Body of pancreas (tissue), 4 donors: Measurements from ENCODE around the gene CARHSP1.

ENCODE experiments used
- CTCF ChIP-seq, 7 experiments: fragments of 450-650 bp in 4 of 7; fragments of 200-600 bp in 3 of 7; sonication (generic) in 3 of 7; IDR thresholded peaks; one replicate each; pipeline ENCODE4 v1.5.1; 2016 to 2019; ENCODE audit warnings: antibody characterized with exemption in 7 of 7
- POLR2A ChIP-seq, 3 donors: fragments of 450-650 bp; IDR thresholded peaks; one replicate each; pipeline ENCODE4 v1.6.1; 2016; ENCODE audit warnings: antibody characterized with exemption in 3 of 3, mild to moderate bottlenecking in 2 of 3

GRCh38 chr16:8905168-8905762, 36.5 kb upstream of the CARHSP1 start:
- TF ChIP-seq CTCF (IDR thresholded peaks at IDR 0.05), result peak in 4 of 7 experiments; percentile 13 to 48 (median 40)
- no peak for TF ChIP-seq POLR2A (IDR thresholded peaks at IDR 0.05)
